NCI-H345 (cell line): Measurements from ENCODE around the gene PTTG1IP2.
"Not testable (repeated sequence)": the region's sequence is repeated elsewhere in the genome, so short reads cannot be mapped to it uniquely, and the experiment has no call there.

Source experiments
- DNase-seq: peaks from one replicate; lab custom pipeline; 2025; lab: John Stamatoyannopoulos, UW

PTTG1IP2 gene

DNA sequence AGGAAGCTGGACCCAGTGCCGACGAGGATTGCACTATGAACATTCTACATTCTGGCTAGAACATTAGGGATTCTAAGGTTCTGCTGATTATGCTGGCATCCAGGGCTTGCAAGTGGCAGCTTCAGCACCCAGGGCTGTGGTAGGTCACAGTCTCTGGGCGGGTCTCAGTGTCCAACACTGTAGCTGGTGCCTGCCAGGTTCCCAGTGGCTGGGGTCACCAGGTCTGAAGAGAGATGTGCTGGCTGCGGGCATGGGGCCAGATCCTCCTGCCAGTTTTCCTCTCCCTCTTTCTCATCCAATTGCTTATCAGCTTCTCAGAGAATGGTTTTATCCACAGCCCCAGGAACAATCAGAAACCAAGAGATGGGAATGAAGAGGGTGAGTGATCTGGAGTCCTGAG, at the start of gene PTTG1IP2:
TSS of gene PTTG1IP2 (plus strand) at position 86 of the 400 bp plus-strand sequence. CDS start at position 234, 148 bp downstream.
- no peak for DNase-seq

DNA sequence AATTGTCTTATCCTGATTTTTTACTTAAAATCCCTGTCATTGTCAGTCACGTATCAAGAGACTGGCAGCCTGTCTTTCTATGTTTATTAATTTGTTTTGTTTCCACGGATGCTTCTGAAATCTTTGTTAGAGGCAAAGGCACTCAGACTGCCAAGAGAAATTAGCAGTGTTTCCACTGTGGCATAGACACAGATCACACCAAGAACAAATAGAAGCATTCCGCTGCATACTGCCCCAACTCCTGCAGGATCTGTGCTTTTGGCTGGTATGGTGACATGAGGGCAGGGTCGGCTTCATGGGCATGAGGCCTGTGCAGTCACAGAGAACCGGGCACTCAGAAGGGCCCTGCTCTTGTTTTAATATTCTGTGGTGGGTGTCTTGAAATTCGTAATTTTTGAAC, 47.8 kb upstream of the PTTG1IP2 start:
- no peak for DNase-seq

DNA sequence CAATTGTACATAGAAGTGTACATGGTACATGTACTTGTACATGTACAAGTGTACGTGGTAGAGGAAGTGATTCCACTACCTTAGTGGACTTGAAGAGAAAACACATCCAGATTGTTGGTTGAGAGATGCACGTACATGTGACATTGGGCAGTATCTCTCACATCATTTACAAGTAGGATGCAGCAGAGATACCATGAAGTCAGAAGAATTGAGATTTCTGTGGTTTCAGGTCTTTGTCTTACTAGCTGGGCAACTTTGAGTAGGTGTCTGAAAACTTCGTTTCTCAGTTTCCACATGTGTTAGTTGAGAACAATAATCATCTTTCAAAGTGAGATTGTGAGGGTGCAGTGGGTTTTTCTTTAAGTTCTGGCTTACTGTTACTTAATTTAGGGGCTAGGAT, 44.7 kb upstream of the PTTG1IP2 start:
- no peak for DNase-seq

DNA sequence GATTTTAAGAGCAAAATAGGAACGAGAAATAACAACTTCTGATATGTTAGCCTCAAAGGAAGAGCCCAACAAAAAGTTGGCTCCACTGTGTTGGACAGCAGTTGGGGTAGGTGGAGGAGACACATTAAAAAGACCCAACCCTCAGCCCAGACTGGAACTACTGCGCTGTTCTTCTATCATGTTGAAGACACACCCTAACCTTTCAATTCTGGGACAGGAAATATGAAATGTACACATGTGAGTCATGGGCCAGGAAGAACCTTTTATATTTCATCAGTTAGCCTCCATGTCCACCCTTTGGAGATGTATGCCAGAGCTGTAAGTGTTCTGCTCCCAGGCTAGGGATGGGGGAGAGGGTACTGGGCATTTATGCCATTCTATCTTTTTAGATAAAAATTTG, 44.1 kb upstream of the PTTG1IP2 start:
- no peak for DNase-seq

DNA sequence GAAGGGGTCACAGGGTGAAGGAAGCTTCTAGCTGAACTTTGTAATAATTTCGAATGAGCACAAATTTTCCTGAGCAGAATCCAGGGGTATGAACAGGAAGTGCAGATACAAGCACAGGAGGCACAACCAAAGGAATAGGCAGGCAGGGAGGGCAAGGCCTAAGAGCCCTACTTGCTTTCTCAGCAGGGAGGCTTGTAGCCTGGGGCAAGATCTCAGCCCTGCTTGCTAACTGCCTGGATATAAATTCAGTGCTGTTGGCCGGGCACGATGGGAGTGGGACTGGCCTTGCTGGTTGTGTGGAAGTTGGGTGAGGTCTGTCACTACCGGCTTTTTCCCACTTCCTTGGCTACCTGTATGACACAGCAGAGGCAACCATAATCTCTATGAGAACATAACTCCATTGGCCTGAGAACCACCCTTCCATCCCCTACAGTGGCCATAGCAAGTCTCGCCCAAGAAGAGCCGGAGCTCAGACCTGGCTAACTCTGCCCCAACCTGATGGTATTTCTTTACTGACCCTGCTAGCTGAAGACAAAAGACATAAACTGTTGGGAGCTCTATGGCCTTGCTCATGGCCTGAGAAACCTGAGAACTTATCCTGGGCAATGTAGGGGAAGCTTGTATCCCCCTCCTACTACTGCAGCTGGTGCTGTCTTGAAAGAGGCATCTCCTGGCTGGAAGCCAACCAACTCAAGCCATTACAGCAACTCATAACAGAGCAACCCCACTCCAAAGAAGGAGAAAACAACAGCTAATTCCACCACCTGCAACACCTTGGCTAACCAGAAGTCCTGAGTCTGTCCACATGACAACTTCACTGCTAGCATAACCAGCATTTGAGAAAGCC, 38.6 kb upstream of the PTTG1IP2 start:
- DNase-seq, result no peak

DNA sequence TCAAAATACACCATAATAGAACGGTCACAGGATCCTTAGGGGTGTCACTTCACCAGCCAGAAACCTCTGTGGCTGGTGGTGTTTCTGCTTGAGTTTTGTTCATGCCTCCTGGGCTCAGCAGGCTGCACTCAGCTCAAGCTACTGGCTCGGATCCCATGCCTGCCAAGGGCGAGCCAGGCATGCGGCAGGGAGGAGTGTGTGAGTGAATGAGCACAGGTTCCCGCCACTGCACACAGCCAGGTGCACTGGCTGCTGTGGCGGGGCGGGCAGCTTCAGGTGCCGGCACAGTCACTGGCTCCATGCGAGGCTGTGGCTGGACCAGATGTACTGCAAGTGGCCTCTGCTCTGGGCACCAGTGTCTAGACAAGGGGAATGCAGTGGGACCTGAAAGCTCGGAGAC, 36.7 kb upstream of the PTTG1IP2 start:
- DNase-seq, result no peak

DNA sequence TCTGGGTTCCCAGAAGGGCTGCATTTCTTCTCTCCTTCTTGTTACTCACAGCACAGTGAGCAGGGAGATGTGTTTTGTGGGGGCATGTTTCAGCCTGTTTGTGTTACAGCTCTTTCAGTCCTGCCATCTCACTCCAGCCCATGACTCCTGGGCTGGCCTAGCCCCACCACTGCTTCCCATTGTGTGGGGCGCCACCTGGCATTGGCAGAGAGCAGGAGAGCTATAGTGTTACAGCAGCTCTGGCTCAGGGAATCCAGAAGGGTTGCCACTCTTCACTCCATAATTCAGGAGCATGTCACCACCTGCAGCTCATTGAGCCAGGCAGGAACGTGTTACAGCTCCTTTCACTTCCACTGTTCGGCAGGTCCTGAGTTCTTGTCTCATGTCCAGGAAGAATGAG, 36.2 kb upstream of the PTTG1IP2 start:
- DNase-seq, result no peak

DNA sequence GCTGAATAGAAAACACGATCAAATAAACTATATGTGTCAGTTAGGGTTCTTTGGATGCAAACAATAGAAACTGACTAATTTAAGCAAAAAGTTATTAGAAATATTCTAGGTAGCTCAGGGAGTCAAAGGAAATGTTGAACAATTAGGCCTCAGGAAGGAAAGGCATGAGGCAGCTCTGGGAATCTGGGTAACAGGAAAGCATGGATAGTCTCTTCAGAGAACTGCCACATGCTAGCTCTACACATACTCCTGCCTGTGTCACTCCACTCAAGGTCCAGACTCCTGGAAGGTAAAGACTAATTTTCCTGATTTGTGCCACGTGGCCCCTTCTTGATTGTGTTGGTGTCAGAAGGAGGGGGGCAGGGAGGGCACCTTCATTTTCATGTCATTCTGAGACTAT, 23.8 kb upstream of the PTTG1IP2 start:
- DNase-seq, result no peak

DNA sequence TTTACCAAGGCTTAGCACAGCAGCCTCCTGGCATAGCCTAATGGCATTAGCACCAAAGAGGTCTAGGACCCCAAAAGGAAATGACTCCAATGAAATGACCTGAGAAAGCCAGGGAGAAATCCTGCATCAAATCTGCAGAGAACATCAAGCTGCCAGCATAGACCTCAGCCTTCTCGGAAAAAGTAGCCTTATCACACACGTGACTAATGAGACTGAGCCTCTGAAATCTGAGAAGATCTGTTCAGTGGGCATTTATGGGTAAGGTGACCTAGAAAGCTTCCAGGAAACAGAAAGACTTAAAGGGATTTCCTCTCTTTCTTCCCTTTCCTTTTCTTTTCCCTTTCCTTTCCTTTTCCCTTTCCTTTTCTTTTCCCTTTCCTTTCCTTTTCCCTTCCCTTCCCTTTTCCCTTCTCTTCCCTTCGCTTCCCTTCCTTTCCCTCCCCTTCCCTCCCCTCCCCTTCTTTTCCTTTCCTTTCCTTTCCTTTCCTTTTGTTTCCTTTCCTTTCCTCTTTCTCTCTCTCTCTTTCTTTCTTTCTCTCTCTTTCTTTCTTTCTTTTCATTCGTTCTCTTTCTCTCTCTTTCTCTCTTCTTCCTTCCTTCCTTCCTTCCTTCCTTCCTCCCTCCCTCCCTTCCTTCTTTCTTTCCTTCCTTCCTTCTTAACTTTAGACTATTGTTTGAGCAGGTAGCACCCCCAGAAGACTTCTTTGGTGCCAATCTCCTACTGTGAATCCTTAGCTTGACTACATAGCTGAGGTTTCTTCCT, 23.1 kb upstream of the PTTG1IP2 start:
- DNase-seq, result no peak

DNA sequence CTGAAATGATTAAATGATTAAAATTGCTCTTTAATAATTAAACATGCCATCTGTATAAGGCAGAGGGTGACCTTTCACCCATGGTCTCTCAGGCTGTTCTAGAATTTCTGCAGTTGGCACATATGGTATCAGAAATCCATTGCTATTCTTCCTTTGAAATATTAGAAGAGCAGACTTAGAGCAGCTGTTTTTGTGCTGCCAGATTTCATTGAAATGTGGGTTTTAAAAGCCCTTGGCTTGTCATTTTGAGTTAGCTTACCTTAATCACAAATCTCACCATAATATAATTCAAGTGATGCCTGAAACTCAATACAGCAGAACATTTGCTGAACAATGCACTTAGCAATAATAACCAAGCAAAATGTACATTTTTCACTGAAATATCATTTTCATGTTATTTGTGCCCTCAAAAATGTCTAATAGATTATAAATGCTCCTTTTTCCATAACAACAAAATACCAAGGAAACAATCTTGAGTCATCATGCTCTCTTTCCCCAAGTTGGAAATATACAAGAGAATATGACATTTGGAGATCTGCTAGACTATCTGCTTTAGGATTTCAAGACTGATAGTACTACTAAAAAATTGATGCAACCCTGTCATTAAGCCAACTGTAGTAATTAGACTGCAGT, 16.1 kb upstream of the PTTG1IP2 start:
- DNase-seq, result no peak

DNA sequence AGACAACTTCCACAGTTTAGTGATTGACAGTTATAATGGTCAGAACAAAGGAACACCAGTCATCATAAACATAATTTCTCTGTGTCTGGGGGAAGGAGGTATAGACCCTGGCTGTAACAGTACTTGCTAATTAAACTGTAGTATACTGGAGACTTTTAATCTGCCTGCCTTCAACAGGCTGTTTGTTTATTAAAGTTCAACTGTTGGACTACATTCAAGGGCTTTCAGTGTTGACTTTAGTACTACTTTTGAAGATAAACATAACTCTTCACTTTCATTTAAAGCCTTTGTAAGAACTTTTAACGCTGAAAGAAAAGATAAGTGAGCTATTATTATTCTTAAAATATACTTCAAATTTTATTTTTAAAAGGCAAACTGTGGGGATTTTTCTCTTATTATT, 15.5 kb upstream of the PTTG1IP2 start:
- DNase-seq, result no peak

DNA sequence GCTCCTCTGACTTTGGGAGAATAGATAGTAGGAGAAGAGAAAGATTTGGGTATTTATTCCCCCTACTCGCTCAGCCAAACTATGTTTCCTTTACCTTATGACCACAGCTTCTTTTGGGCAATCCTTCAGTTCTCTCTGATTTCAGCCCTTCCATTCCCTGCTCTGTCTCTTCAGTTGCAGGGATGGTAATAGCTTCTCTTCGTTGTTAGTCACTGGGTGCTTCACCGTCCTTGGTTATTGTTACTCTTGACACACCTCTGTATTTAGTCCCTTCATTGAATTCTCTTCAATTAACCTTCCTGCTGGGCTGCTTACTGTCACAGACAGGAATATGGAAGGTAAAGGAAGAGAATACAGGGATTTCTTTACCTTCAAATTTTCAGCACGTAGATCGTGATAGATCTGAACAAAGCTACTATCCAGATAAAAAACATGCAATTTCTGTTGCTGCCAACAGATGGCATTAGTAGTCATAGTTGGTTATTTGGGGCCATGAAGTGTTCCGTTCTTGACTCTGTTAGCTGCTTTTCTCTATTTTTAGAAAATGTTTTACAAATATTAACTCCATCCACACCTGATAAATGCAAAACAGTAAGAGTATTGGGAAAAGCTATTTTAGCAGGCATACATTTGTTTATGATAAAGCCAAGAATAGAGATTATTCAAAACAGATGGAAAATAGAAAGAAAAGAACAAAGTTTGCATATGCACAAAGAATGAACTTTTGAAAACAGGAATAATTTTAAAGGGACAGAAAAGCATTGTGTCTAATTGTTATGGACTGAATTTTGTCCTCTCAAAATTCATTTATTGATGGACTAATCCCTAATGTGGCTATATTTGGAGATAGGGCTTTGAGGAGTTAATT, 14.0 kb upstream of the PTTG1IP2 start:
- DNase-seq, result peak; percentile 66

DNA sequence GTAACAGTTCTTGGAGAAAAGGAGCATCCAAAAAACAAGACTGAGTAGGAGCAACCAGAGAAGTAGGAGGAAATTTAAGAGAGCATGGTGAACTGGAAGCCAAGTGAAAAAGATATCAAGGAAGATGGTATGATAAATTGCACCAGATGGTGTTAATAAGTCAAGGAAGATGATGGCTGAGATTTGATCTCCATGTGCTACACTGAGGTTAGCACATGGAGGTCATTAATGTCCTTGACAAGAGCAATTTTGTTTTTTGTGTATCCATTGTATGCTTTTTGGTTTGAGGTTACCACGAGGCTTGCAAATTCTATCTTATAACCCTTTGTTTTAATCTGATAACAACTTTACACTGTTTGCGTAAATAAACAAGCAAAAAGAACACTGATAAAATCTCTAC, 11.3 kb upstream of the PTTG1IP2 start:
- DNase-seq, result no peak

DNA sequence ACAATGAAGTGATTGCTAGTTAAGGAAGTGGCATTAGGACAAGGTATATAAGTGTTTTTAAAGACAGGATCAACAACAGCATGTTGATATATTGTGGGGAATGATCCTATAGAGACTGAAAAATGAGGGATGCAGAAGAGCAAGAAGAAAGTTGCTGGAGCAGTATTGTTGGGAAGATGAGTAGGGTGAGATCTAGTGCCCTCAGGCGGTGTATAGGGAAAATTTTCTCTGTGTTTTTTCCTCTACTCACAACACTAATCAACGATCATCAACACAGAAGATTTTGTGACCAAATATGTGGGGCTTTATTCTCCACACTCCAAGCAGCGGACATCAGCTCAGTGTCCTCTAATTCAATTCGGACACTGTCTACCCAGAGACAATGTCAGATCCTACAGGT, 9.6 kb upstream of the PTTG1IP2 start:
- no peak for DNase-seq

DNA sequence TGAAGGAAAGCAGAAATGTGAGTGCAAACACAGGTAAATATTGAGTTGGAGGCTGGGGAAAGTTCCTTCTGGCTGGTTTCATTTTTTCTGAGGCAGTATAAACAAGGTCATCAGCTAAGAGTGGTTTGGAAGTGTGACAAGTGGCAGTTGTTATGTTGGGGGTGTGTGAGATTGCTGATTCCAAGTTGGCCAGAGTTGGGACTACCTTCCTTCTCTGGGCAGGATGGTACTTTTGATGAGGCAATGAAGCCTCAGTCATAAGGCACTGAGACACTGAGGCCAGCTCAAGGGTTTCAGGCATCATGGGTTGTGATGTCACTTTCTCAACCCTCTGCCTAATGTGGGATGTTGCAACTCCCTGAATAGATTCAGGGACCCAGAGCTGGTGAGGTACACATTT, 8.2 kb upstream of the PTTG1IP2 start:
- peak; percentile 16 for DNase-seq

DNA sequence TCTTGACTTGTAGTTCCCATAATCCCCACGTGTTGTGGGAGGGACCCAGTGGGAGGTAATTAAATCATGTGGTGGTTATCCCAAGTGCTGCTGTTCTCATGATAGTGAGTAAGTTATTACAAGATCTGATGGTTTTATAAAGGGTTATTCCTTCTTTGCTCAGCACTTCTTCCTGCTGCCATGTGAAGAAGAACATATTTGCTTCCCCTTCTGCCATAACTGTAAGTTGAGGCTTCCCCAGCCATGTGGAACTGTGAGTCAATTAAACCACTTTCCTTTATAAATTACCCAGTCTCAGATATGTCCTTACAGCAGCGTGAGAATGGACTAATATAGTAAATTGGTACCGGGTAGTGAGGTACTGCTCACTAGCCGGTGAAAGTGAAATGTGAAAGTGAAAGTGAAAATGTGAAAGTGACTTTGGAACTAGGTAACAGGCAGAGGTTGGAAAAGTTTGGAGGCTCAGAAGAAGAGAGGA, 6.2 kb upstream of the PTTG1IP2 start:
- DNase-seq, result not testable (repeated sequence)

DNA sequence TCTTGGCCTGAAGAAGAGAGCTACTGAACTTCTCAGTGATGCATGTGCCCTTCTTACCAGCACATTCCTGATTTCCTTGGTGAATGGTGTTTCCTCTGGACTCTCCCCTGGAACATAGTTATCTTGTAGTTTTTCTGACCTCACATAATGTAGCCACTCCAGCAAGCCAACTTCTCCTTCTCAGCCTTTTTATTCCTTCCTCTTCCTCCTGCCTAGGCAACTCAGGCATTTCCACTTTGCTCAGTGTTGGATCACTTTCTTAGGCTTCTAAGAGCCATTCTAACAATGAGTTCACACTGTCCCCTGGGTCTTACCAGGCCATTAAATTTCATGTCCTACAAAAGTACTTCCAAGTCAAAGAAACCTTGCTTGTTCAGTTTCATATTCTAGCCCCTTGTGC, 3.6 kb upstream of the PTTG1IP2 start:
- no peak for DNase-seq

DNA sequence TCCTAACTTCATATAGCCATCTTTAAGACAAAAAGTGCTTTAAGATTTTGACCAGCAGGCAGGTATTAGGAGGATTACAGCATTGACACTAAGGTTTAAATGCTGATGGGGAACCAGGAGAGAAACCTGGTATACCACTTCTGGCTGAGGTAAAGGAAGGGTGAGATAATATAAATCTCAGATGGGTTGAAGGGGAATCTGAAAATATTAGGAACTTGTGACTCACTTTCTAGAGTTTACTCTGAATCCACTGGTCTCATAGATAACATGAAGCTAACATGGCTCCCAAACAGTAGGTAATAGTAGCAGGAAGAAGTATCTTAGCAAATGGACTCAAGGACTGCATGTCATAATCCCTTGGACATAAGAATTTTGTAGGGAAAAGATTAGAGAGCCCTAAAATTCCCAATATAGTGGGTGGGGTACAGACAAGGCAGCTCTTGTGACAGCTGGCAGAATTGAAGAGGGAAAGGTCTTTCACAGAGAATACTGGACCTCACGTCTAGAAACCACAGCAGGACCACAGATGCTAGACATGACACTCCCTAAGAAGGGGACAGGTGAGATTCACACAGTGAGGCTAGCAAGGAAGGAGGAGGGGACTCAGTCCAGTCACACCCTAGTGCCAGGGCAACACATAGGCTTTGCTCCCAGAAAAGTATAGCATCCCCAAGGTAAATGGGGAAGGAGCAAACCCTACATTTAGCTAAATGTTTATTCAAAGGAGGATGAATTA, 3.5 kb downstream of the PTTG1IP2 start:
- DNase-seq, result no peak

DNA sequence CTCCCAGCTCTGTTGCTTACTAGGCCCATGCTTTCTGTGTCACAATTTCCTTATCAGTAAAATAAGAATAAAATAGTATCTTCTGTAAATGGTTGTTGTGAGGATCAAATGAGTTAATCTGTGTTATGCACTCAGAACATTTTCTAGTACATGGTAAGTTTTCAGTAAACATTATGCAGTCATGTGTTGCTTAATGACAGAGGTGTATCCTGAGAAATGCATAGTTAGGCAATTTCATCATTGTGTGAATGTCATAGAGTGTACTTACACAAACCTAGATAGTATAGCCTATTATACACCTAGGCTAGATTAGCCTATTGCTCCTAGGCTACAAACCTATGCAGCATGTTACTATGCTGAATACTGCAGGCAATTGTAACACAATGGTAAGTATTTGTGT, 4.4 kb downstream of the PTTG1IP2 start:
- DNase-seq, result no peak

DNA sequence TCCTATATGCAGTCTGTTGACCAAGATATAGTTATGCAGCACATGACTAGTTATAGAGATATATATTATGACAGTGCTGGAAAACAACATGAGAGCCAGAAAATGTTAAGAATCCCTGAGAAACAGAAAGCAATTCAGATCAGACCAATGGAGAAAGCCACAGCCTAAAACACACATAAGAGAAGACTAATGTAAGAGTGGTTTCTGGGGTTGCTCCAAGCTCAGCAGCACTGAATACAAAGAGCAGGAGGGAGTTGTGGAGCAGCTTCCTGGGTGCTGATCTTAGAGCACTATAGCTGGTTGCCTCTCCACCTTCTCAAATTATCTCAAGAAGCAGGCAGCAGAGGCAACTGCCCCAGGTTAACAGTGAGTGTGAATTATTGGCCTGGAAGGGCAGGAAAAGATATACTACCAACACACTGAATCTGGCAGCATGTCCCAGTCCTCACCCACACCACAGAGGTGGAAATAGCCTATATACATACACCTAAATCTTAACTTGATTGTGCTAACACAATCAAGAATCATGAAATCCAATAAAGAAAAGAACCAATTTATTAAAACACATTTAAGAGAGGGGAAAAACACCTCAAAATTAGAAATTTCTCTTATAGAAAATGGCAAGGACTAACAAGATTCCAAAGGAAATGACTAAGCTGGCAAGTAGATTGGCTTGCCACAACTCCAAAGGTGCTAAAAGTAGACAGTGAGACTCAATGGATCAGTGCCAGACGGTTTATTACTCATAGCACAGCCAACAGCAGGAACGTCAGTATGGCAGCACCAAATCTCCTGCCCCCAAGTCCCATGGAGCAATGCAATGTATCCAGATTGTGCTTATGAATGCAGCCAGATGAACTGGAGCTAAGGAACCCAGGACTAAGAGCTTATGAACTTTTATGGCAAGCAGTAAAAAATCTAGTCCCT, 5.1 kb downstream of the PTTG1IP2 start:
- DNase-seq, result no peak
